Hepatocyte (in vitro differentiated cells): ENCODE results near the gene CACNA2D4. TPM values are rescaled to one million over a fixed set of nuclear protein-coding genes. Genes with fewer than 3 reads are reported as not detected.

Experiments
- DNase-seq: peaks from one replicate; pipeline ENCODE4 v3.0.0-alpha.2; 2016; ENCODE audit warnings: low spot score
- H2AFZ ChIP-seq: fragments of 200-600 bp; sonication (generic); 2 replicates; pipeline ENCODE4 v1.6.0; 2016; ENCODE audit warnings: antibody characterized with exemption, mild to moderate bottlenecking
- H3K27ac ChIP-seq: fragments of 200-600 bp; sonication (generic); 2 replicates; pipeline ENCODE4 v1.5.1; 2016; ENCODE audit warnings: mild to moderate bottlenecking
- H3K27me3 ChIP-seq: fragments of 200-600 bp; sonication (generic); 2 replicates; pipeline ENCODE4 v1.6.1; 2016
- H3K36me3 ChIP-seq: fragments of 200-600 bp; sonication (generic); replicated peaks from 2 replicates; pipeline ENCODE4 v1.5.1; 2016; ENCODE audit warnings: low read depth; ENCODE audit not compliant: insufficient read depth
- H3K4me1 ChIP-seq: fragments of 200-600 bp; sonication (generic); 2 replicates; pipeline ENCODE4 v1.5.1; 2016; ENCODE audit warnings: mild to moderate bottlenecking, moderate library complexity; ENCODE audit not compliant: insufficient read depth
- H3K4me2 ChIP-seq: fragments of 200-600 bp; sonication (generic); 2 replicates; pipeline ENCODE4 v1.6.0; 2016
- H3K4me3 ChIP-seq: fragments of 200-600 bp; sonication (generic); 2 replicates; pipeline ENCODE4 v1.5.1; 2016; ENCODE audit warnings: mild to moderate bottlenecking
- H3K79me2 ChIP-seq: fragments of 200-600 bp; sonication (generic); 2 replicates; pipeline ENCODE4 v1.6.0; 2017; ENCODE audit warnings: mild to moderate bottlenecking
- H3K9me2 ChIP-seq: fragments of 200-600 bp; sonication (generic); replicated peaks from 2 replicates; pipeline ENCODE4 v1.6.0; 2017; ENCODE audit warnings: mild to moderate bottlenecking; ENCODE audit not compliant: insufficient read depth
- H3K9me3 ChIP-seq: fragments of 200-600 bp; sonication (generic); 2 replicates; pipeline ENCODE4 v1.5.1; 2016; ENCODE audit warnings: low read depth, mild to moderate bottlenecking
- H4K20me1 ChIP-seq: fragments of 200-600 bp; sonication (generic); 2 replicates; pipeline ENCODE4 v1.6.0; 2016; ENCODE audit warnings: mild to moderate bottlenecking; ENCODE audit not compliant: insufficient read depth, poor library complexity, severe bottlenecking
- CTCF ChIP-seq: fragments of 200-600 bp; sonication (generic); IDR thresholded peaks from 2 replicates; pipeline ENCODE4 v1.5.1; 2016; ENCODE audit warnings: antibody characterized with exemption, mild to moderate bottlenecking; ENCODE audit not compliant: poor library complexity
- EZH2 ChIP-seq: fragments of 200-600 bp; sonication (generic); IDR thresholded peaks from 2 replicates; pipeline ENCODE4 v1.6.1; 2016; ENCODE audit warnings: antibody characterized with exemption, mild to moderate bottlenecking, borderline replicate concordance
- EZH2phosphoT487 ChIP-seq: fragments of 200-600 bp; sonication (generic); IDR thresholded peaks from one replicate; pipeline ENCODE4 v1.6.1; 2018; ENCODE audit warnings: antibody characterized with exemption, mild to moderate bottlenecking, low read depth, moderate library complexity; ENCODE audit not compliant: unreplicated experiment, severe bottlenecking
- WGBS: methylation state at CpG from one replicate; pipeline ENCODE4 v1.1.6; 2016; ENCODE audit warnings: low lambda C conversion rate; ENCODE audit errors: missing lambda C conversion rate; 5-methylcytosine and 5-hydroxymethylcytosine counted together
- polyA plus RNA-seq: library from polyadenylated mRNA; unstranded; fragments of >200 nt; fragmentation: Nextera tagmentation; extraction: Ambion mirVana; gene quantifications from 2 replicates; pipeline ENCODE4 v1.2.1, GENCODE V29; 2016
- total RNA-seq: library from RNA; depleted of rRNA; stranded (reverse); fragments of >200 nt; gene quantifications from 2 replicates; pipeline ENCODE4 v1.2.3, GENCODE V29; 2014

Gene CACNA2D4
- total and polyA plus RNA-seq, 2 experiments from 2014 or later = 1.3 to 2.1 TPM

- H3K4me1 ChIP-seq = no peaks in the 10 kb centered on the region
- H3K27ac ChIP-seq = no peak overlapping the region
- H3K9me3 ChIP-seq = no peaks in the 10 kb centered on the region
- no peaks in the 10 kb centered on the region for H3K36me3 ChIP-seq
- H2AFZ ChIP-seq = no peak overlapping the region
- 96% methylated on average over 15 of the region's 15 CpGs for WGBS
- no peak overlapping the region for H3K4me2 ChIP-seq
- H3K79me2 ChIP-seq = no peaks in the 10 kb centered on the region
- no peaks in the 10 kb centered on the region for H4K20me1 ChIP-seq
- no peak for DNase-seq
- no peak overlapping the region for H3K4me3 ChIP-seq
- H3K27me3 ChIP-seq = no peaks in the 10 kb centered on the region
- TF ChIP-seq EZH2 (no peak), CTCF (no peak), EZH2phosphoT487 (no peak)
- H3K9me2 ChIP-seq = no peaks in the 10 kb centered on the region
Observed at GRCh38 chr12:1838994-1839365, 79.5 kb downstream of the CACNA2D4 start.

- no peak overlapping the region for H3K4me2 ChIP-seq
- no peaks in the 10 kb centered on the region for H3K27me3 ChIP-seq
- no peaks in the 10 kb centered on the region for H3K79me2 ChIP-seq
- no peaks in the 10 kb centered on the region for H3K9me2 ChIP-seq
- H3K4me1 ChIP-seq = no peaks in the 10 kb centered on the region
- no peaks in the 10 kb centered on the region for H3K36me3 ChIP-seq
- H3K27ac ChIP-seq = no peak overlapping the region
- WGBS = 88% methylated on average over 26 of the region's 26 CpGs
- TF ChIP-seq CTCF (no peak), EZH2phosphoT487 (no peak), EZH2 (no peak)
- no peaks in the 10 kb centered on the region for H3K9me3 ChIP-seq
- no peak for DNase-seq
- H4K20me1 ChIP-seq = no peaks in the 10 kb centered on the region
- no peak overlapping the region for H2AFZ ChIP-seq
- no peak overlapping the region for H3K4me3 ChIP-seq
Observed at GRCh38 chr12:1838205-1838993, 80.1 kb downstream of the CACNA2D4 start.

- H4K20me1 ChIP-seq = no peaks in the 10 kb centered on the region
- WGBS = 76% methylated on average over 12 of the region's 12 CpGs
- H3K36me3 ChIP-seq = no peaks in the 10 kb centered on the region
- DNase-seq = peak; percentile 46
- no peaks in the 10 kb centered on the region for H3K27me3 ChIP-seq
- no peaks in the 10 kb centered on the region for H3K9me2 ChIP-seq
- H3K27ac ChIP-seq = no peak overlapping the region
- no peaks in the 10 kb centered on the region for H3K79me2 ChIP-seq
- TF ChIP-seq EZH2 (no peak), EZH2phosphoT487 (no peak), CTCF (no peak)
- no peak overlapping the region for H2AFZ ChIP-seq
- no peak overlapping the region for H3K4me3 ChIP-seq
- no peaks in the 10 kb centered on the region for H3K9me3 ChIP-seq
- no peak overlapping the region for H3K4me2 ChIP-seq
- no peaks in the 10 kb centered on the region for H3K4me1 ChIP-seq
Observed at GRCh38 chr12:1837541-1838204, 80.8 kb downstream of the CACNA2D4 start.
